HepG2 (cell line): ENCODE results near the gene PLD1. TPM values are rescaled to one million over a fixed set of nuclear protein-coding genes. Genes with fewer than 3 reads are reported as not detected.

Source experiments
- FOXM1 ChIP-seq: sonication (generic); formaldehyde crosslinking; IDR thresholded peaks from 2 replicates; pipeline ENCODE4 v1.5.0; 2020; ENCODE audit warnings: missing genetic modification reagents
- MED1 ChIP-seq: sonication (generic); formaldehyde crosslinking; IDR thresholded peaks from 2 replicates; pipeline ENCODE4 v1.4.0; 2020; ENCODE audit warnings: missing genetic modification reagents
- MED13 ChIP-seq: sonication (generic); formaldehyde crosslinking; IDR thresholded peaks from 2 replicates; pipeline ENCODE4 v1.5.0; 2020; ENCODE audit warnings: missing genetic modification reagents
- RXRB ChIP-seq: IDR thresholded peaks from 2 replicates; pipeline ENCODE4 v1.6.1; 2016; ENCODE audit warnings: borderline replicate concordance, missing genetic modification reagents, missing compliant biosample characterization
- SYNCRIP ChIP-seq: fragments of 200-400 bp; formaldehyde crosslinking; IDR thresholded peaks from 2 replicates; pipeline ENCODE4 v1.6.1; 2018; ENCODE audit warnings: mild to moderate bottlenecking, low read depth, low read length; ENCODE audit not compliant: insufficient read depth
- YEATS4 ChIP-seq: sonication (generic); formaldehyde crosslinking; IDR thresholded peaks from 2 replicates; pipeline ENCODE4 v1.4.0; 2020; ENCODE audit warnings: missing genetic modification reagents, borderline replicate concordance
- ZNF367 ChIP-seq: sonication (generic); formaldehyde crosslinking; IDR thresholded peaks from 2 replicates; pipeline ENCODE4 v1.4.0; 2020; ENCODE audit warnings: missing genetic modification reagents, borderline replicate concordance
- ZNF850 ChIP-seq: sonication (generic); formaldehyde crosslinking; conservative IDR thresholded peaks from 2 replicates; pipeline ENCODE4 v1.9.0; 2021; ENCODE audit warnings: mild to moderate bottlenecking, missing genetic modification reagents
- ZNF878 ChIP-seq: sonication (generic); formaldehyde crosslinking; IDR thresholded peaks from 2 replicates; pipeline ENCODE4 v1.8.1; 2023; ENCODE audit warnings: mild to moderate bottlenecking, missing genetic modification reagents, moderate library complexity
- ZSCAN9 ChIP-seq: IDR thresholded peaks from 2 replicates; pipeline ENCODE4 v1.6.1; 2016; ENCODE audit warnings: borderline replicate concordance
- polyA plus RNA-seq, 8 experiments: library from polyadenylated mRNA; depleted of rRNA in 3 of 8; stranded (reverse) in 7 of 8; unstranded in 1 of 8; fragments of >200 nt; fragmentation: Illumina TruSeq in 4 of 8; extraction: Trizol in 4 of 8; gene quantifications; 2 replicates each; pipeline versions ENCODE4 v1.2.1 to v1.2.3, GENCODE V29; 2011 to 2016; ENCODE audit warnings: low read depth in 4 of 8, missing spikeins in 1 of 8, mixed read lengths in 1 of 8; ENCODE audit not compliant: insufficient read depth in 1 of 8
- total RNA-seq, 5 experiments: library from RNA; depleted of rRNA; stranded (reverse); fragments of >200 nt; fragmentation: Illumina TruSeq; extraction: Trizol; gene quantifications; 2 replicates each; pipeline ENCODE4 v1.2.3, GENCODE V29; 2016; ENCODE audit warnings: low read depth in 1 of 5
- TF ChIP-seq, protein P1 (sequence below): sonication (generic); formaldehyde crosslinking; IDR thresholded peaks from 2 replicates; pipeline ENCODE4 v1.9.0; 2021; ENCODE audit warnings: missing genetic modification reagents, borderline replicate concordance
- TF ChIP-seq, protein P2 (sequence below): sonication (generic); formaldehyde crosslinking; IDR thresholded peaks from 2 replicates; pipeline ENCODE4 v1.4.0; 2020; ENCODE audit warnings: missing genetic modification reagents
- TF ChIP-seq, protein P3 (sequence below): sonication (generic); formaldehyde crosslinking; IDR thresholded peaks from 2 replicates; pipeline ENCODE4 v1.5.0; 2020; ENCODE audit warnings: mild to moderate bottlenecking, missing genetic modification reagents, borderline replicate concordance
- TF ChIP-seq, protein P4 (sequence below): sonication (generic); formaldehyde crosslinking; IDR thresholded peaks from 2 replicates; pipeline ENCODE4 v1.4.0; 2020; ENCODE audit warnings: mild to moderate bottlenecking, low read depth, missing genetic modification reagents
- TF ChIP-seq, protein P5 (sequence below): sonication (generic); formaldehyde crosslinking; IDR thresholded peaks from 2 replicates; pipeline ENCODE4 v1.4.0; 2020; ENCODE audit warnings: missing genetic modification reagents

PLD1 gene
- total and polyA plus RNA-seq, 2 of the 13 experiments (the other 11 are each of a cell fraction or from before 2014, with no cell fraction given), result 27.1 to 59.4 TPM

DNA sequence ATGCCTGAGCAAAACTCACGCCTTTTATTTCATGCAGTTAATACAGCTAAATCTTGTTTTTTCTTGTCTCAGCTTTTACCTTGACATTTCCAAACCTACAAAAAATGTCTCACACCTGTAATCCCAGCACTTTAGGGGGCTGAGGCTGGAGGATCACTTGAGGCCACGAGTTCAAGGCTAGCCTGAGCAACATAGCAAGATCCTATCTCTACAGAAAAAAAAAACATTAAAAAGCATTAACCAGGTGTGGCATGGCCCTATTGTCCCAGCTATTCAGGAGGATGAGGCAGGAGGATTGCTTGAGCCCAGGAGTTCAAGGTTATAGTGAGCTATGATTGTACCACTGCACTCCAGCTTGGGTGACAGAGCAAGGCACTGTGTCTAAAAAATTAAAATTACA is 29.0 kb upstream of the PLD1 start (continued):
- TF ChIP-seq, protein P1, sequence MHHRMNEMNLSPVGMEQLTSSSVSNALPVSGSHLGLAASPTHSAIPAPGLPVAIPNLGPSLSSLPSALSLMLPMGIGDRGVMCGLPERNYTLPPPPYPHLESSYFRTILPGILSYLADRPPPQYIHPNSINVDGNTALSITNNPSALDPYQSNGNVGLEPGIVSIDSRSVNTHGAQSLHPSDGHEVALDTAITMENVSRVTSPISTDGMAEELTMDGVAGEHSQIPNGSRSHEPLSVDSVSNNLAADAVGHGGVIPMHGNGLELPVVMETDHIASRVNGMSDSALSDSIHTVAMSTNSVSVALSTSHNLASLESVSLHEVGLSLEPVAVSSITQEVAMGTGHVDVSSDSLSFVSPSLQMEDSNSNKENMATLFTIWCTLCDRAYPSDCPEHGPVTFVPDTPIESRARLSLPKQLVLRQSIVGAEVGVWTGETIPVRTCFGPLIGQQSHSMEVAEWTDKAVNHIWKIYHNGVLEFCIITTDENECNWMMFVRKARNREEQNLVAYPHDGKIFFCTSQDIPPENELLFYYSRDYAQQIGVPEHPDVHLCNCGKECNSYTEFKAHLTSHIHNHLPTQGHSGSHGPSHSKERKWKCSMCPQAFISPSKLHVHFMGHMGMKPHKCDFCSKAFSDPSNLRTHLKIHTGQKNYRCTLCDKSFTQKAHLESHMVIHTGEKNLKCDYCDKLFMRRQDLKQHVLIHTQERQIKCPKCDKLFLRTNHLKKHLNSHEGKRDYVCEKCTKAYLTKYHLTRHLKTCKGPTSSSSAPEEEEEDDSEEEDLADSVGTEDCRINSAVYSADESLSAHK (CRISPR knock-in tag), result no peak
- TF ChIP-seq YEATS4 (CRISPR knock-in tag) (no peak), FOXM1 (no peak), SYNCRIP (no peak), ZNF878 (CRISPR knock-in tag) (no peak), MED13 (CRISPR knock-in tag) (peak; percentile 60; the same call in 1 of the 2 replicates), RXRB (CRISPR knock-in tag) (peak; percentile 44; the same call in 1 of the 2 replicates), ZNF850 (CRISPR knock-in tag) (no peak), ZSCAN9 (no peak), MED1 (peak; percentile 72; the same call in 1 of the 2 replicates), ZNF367 (CRISPR knock-in tag) (no peak)
- TF ChIP-seq, protein P2, sequence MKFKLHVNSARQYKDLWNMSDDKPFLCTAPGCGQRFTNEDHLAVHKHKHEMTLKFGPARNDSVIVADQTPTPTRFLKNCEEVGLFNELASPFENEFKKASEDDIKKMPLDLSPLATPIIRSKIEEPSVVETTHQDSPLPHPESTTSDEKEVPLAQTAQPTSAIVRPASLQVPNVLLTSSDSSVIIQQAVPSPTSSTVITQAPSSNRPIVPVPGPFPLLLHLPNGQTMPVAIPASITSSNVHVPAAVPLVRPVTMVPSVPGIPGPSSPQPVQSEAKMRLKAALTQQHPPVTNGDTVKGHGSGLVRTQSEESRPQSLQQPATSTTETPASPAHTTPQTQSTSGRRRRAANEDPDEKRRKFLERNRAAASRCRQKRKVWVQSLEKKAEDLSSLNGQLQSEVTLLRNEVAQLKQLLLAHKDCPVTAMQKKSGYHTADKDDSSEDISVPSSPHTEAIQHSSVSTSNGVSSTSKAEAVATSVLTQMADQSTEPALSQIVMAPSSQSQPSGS (CRISPR knock-in tag), result no peak
- TF ChIP-seq, protein P3, sequence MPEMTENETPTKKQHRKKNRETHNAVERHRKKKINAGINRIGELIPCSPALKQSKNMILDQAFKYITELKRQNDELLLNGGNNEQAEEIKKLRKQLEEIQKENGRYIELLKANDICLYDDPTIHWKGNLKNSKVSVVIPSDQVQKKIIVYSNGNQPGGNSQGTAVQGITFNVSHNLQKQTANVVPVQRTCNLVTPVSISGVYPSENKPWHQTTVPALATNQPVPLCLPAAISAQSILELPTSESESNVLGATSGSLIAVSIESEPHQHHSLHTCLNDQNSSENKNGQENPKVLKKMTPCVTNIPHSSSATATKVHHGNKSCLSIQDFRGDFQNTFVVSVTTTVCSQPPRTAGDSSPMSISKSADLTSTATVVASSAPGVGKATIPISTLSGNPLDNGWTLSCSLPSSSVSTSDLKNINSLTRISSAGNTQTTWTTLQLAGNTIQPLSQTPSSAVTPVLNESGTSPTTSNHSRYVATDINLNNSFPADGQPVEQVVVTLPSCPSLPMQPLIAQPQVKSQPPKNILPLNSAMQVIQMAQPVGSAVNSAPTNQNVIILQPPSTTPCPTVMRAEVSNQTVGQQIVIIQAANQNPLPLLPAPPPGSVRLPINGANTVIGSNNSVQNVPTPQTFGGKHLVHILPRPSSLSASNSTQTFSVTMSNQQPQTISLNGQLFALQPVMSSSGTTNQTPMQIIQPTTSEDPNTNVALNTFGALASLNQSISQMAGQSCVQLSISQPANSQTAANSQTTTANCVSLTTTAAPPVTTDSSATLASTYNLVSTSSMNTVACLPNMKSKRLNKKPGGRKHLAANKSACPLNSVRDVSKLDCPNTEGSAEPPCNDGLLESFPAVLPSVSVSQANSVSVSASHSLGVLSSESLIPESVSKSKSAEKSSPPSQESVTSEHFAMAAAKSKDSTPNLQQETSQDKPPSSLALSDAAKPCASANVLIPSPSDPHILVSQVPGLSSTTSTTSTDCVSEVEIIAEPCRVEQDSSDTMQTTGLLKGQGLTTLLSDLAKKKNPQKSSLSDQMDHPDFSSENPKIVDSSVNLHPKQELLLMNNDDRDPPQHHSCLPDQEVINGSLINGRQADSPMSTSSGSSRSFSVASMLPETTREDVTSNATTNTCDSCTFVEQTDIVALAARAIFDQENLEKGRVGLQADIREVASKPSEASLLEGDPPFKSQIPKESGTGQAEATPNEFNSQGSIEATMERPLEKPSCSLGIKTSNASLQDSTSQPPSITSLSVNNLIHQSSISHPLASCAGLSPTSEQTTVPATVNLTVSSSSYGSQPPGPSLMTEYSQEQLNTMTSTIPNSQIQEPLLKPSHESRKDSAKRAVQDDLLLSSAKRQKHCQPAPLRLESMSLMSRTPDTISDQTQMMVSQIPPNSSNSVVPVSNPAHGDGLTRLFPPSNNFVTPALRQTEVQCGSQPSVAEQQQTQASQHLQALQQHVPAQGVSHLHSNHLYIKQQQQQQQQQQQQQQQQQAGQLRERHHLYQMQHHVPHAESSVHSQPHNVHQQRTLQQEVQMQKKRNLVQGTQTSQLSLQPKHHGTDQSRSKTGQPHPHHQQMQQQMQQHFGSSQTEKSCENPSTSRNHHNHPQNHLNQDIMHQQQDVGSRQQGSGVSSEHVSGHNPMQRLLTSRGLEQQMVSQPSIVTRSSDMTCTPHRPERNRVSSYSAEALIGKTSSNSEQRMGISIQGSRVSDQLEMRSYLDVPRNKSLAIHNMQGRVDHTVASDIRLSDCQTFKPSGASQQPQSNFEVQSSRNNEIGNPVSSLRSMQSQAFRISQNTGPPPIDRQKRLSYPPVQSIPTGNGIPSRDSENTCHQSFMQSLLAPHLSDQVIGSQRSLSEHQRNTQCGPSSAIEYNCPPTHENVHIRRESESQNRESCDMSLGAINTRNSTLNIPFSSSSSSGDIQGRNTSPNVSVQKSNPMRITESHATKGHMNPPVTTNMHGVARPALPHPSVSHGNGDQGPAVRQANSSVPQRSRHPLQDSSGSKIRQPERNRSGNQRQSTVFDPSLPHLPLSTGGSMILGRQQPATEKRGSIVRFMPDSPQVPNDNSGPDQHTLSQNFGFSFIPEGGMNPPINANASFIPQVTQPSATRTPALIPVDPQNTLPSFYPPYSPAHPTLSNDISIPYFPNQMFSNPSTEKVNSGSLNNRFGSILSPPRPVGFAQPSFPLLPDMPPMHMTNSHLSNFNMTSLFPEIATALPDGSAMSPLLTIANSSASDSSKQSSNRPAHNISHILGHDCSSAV (CRISPR knock-in tag), result no peak
- TF ChIP-seq, protein P4, sequence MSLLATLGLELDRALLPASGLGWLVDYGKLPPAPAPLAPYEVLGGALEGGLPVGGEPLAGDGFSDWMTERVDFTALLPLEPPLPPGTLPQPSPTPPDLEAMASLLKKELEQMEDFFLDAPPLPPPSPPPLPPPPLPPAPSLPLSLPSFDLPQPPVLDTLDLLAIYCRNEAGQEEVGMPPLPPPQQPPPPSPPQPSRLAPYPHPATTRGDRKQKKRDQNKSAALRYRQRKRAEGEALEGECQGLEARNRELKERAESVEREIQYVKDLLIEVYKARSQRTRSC, result no peak
- TF ChIP-seq, protein P5, sequence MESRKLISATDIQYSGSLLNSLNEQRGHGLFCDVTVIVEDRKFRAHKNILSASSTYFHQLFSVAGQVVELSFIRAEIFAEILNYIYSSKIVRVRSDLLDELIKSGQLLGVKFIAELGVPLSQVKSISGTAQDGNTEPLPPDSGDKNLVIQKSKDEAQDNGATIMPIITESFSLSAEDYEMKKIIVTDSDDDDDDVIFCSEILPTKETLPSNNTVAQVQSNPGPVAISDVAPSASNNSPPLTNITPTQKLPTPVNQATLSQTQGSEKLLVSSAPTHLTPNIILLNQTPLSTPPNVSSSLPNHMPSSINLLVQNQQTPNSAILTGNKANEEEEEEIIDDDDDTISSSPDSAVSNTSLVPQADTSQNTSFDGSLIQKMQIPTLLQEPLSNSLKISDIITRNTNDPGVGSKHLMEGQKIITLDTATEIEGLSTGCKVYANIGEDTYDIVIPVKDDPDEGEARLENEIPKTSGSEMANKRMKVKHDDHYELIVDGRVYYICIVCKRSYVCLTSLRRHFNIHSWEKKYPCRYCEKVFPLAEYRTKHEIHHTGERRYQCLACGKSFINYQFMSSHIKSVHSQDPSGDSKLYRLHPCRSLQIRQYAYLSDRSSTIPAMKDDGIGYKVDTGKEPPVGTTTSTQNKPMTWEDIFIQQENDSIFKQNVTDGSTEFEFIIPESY (CRISPR knock-in tag), result no peak
